GM12878 (cell line): Measurements from ENCODE around the gene IER2. TPM values are rescaled to one million over a fixed set of nuclear protein-coding genes. Genes with fewer than 3 reads are reported as not detected.

Experiments used
- ATAC-seq: fragments of 200-7000 bp; cut with Tn5 transposase; 3 replicates; pipeline ENCODE4 v1.9.1; 2020; ENCODE audit warnings: mild to moderate bottlenecking, moderate library complexity
- BruUV-seq: library from RNA; stranded (reverse); fragments of 400-500 nt; replicated peaks from 2 replicates; lab custom pipeline; 2021; lab: Mats Ljungman, UMichigan
- CTCF ChIA-PET: fragments of 300-600 bp; sonication (Branson Sonifier 250); formaldehyde crosslinking; extraction: SDS; loops from one replicate; lab custom pipeline; 2021; ENCODE audit warnings: inconsistent platforms; lab: Yijun Ruan, JAX
- POLR2A ChIA-PET: fragments of 350-600 bp; formaldehyde crosslinking; extraction: SDS; loops from one replicate; lab custom pipeline; 2021; ENCODE audit warnings: inconsistent platforms; lab: Charles Lee
- RAD21 ChIA-PET: fragments of 300-600 bp; sonication (Branson Sonifier 250); formaldehyde crosslinking; loops from one replicate; lab custom pipeline; 2023; ENCODE audit warnings: antibody characterized with exemption; ENCODE audit not compliant: unreplicated experiment; lab: Charles Lee
- SMC1A ChIA-PET: fragments of 300-600 bp; sonication (Branson Sonifier 250); formaldehyde crosslinking; loops from one replicate; lab custom pipeline; 2023; ENCODE audit not compliant: unreplicated experiment, uncharacterized antibody; lab: Charles Lee
- DNase-seq: peaks from one replicate; pipeline ENCODE4 v3.0.0-alpha.2; 2011; ENCODE audit warnings: low read depth, low spot score
- FAIRE-seq: peaks from 3 replicates; lab custom pipeline; 2011; peaks lifted over from hg19 to GRCh38; lab: Jason Lieb, UNC
- H2AFZ ChIP-seq: 2 replicates; pipeline ENCODE4 v1.6.0; 2011; ENCODE audit warnings: low read depth, low read length, control low read depth; ENCODE audit not compliant: control insufficient read depth
- H3K27ac ChIP-seq: 2 replicates; pipeline ENCODE4 v1.5.1; 2011; ENCODE audit warnings: control low read depth; ENCODE audit not compliant: control insufficient read depth, insufficient read depth
- H3K27me3 ChIP-seq, 2 experiments: replicated peaks in 1 of 2; 2 replicates each; pipeline versions ENCODE4 v1.6.0 to v1.6.1; 2011; ENCODE audit warnings: low read length in 1 of 2; ENCODE audit not compliant: control insufficient read depth in 2 of 2, insufficient read depth in 2 of 2
- H3K36me3 ChIP-seq, 2 experiments: 2 replicates each; pipeline ENCODE4 v1.5.1; 2011; ENCODE audit warnings: low read length in 1 of 2; ENCODE audit not compliant: control insufficient read depth in 2 of 2, insufficient read depth in 2 of 2
- H3K4me1 ChIP-seq: 2 replicates; pipeline ENCODE4 v1.6.1; 2011; ENCODE audit warnings: mild to moderate bottlenecking, low read length, moderate library complexity, mixed read lengths; ENCODE audit not compliant: control insufficient read depth, insufficient read depth
- H3K4me2 ChIP-seq: 2 replicates; pipeline ENCODE4 v1.6.0; 2011; ENCODE audit warnings: control low read depth; ENCODE audit not compliant: control insufficient read depth, insufficient read depth
- H3K4me3 ChIP-seq: fragments of 200-600 bp; sonication (generic); 2 replicates; pipeline ENCODE4 v1.5.1; 2016
- H3K79me2 ChIP-seq: 2 replicates; pipeline ENCODE4 v1.6.0; 2011; ENCODE audit warnings: low read length; ENCODE audit not compliant: control insufficient read depth, insufficient read depth
- H3K9ac ChIP-seq: 2 replicates; pipeline ENCODE4 v1.8.0; 2011; ENCODE audit warnings: low read length, control low read depth, mixed read lengths; ENCODE audit not compliant: control insufficient read depth, insufficient read depth
- H3K9me3 ChIP-seq: replicated peaks from 3 replicates; pipeline ENCODE4 v1.5.1; 2011; ENCODE audit warnings: mild to moderate bottlenecking, low read length; ENCODE audit not compliant: control insufficient read depth, insufficient read depth
- H4K20me1 ChIP-seq: 2 replicates; pipeline ENCODE4 v1.6.0; 2011; ENCODE audit not compliant: control insufficient read depth, insufficient read depth
- BHLHE40 ChIP-seq, 2 experiments: fragments of 450-650 bp in 1 of 2; IDR thresholded peaks; 2 replicates each; pipeline ENCODE4 v1.6.1; 2011 to 2017; ENCODE audit warnings: low read depth in 2 of 2, borderline replicate concordance in 1 of 2, improper control_type of control experiment in 1 of 2, low read length in 1 of 2, mild to moderate bottlenecking in 1 of 2
- CHD1 ChIP-seq: IDR thresholded peaks from 2 replicates; pipeline ENCODE4 v1.6.1; 2012; ENCODE audit warnings: low read depth, low read length, improper control_type of control experiment
- EGR1 ChIP-seq, 2 experiments: IDR thresholded peaks; 1 replicate in 1 of 2; 2 replicates in 1 of 2; pipeline ENCODE4 v1.6.1; 2011 to 2012; ENCODE audit warnings: low read depth in 2 of 2, low read length in 2 of 2, borderline replicate concordance in 1 of 2, mild to moderate bottlenecking in 1 of 2, moderate library complexity in 1 of 2
- JUNB ChIP-seq: IDR thresholded peaks from 2 replicates; pipeline ENCODE4 v1.6.1; 2016; ENCODE audit warnings: antibody characterized with exemption, mild to moderate bottlenecking
- KAT2A ChIP-seq: conservative IDR thresholded peaks from 2 replicates; pipeline ENCODE4 v1.6.1; 2011; ENCODE audit warnings: low read depth, low read length; ENCODE audit not compliant: control insufficient read depth
- SIN3A ChIP-seq: IDR thresholded peaks from 2 replicates; pipeline ENCODE4 v1.6.1; 2012; ENCODE audit warnings: low read depth, low read length, improper control_type of control experiment
- SUPT20H ChIP-seq: IDR thresholded peaks from 2 replicates; pipeline ENCODE4 v1.6.1; 2011; ENCODE audit warnings: low read depth, mild to moderate bottlenecking, low read length, moderate library complexity, borderline replicate concordance; ENCODE audit not compliant: control insufficient read depth
- TAF1 ChIP-seq: IDR thresholded peaks from 2 replicates; pipeline ENCODE4 v1.6.1; 2011; ENCODE audit warnings: mild to moderate bottlenecking, low read depth, low read length, borderline replicate concordance
- TARDBP ChIP-seq: IDR thresholded peaks from 2 replicates; pipeline ENCODE4 v1.6.1; 2016; ENCODE audit warnings: borderline replicate concordance
- ZNF274 ChIP-seq: IDR thresholded peaks from one replicate; pipeline ENCODE4 v1.8.0; 2011; ENCODE audit not compliant: insufficient read length, insufficient read depth
- ZNF622 ChIP-seq: fragments of 450-650 bp; IDR thresholded peaks from 2 replicates; pipeline ENCODE4 v1.6.1; 2017; ENCODE audit warnings: mild to moderate bottlenecking, inconsistent platforms
- WGBS: methylation state at CpG from one replicate; pipeline ENCODE4 v1.1.6; 2016; ENCODE audit warnings: low lambda C conversion rate; ENCODE audit not compliant: insufficient replicate concordance, insufficient coverage; ENCODE audit errors: missing lambda C conversion rate; 5-methylcytosine and 5-hydroxymethylcytosine counted together
- in situ Hi-C: fragments of 300-500 bp; cut with MboI; formaldehyde crosslinking; loops from 9 replicates; pipeline ENCODE4 v1.14.3; 2018; ENCODE audit warnings: mixed read lengths
- intact Hi-C: fragments of 100-400 bp; cut with micrococcal nuclease; formaldehyde crosslinking; loops from one replicate; pipeline ENCODE4 v1.14.2; 2022; ENCODE audit not compliant: unreplicated experiment
- polyA plus RNA-seq, 11 experiments: library from polyadenylated mRNA; depleted of rRNA in 4 of 11; unstranded in 6 of 11; stranded (reverse) in 5 of 11; fragments of >200 nt; fragmentation: Nextera tagmentation in 4 of 11; fragmentation: Illumina TruSeq in 1 of 11; extraction: Ambion mirVana in 4 of 11; extraction: Trizol in 1 of 11; gene quantifications; 1 replicate in 1 of 11; 2 replicates in 10 of 11; pipeline versions ENCODE4 v1.2.1 to v1.2.3, GENCODE V29; 2011 to 2016; ENCODE audit warnings: inconsistent platforms in 2 of 11, missing spikeins in 2 of 11, low read depth in 1 of 11
- total RNA-seq, 4 experiments: library from RNA; depleted of rRNA in 3 of 4; stranded (reverse); fragments of >200 nt in 3 of 4; fragmentation: Illumina TruSeq in 1 of 4; extraction: Trizol in 1 of 4; gene quantifications; 2 replicates each; pipeline versions ENCODE4 v1.2.1 to v1.2.3, GENCODE V29; 2013 to 2021

Gene IER2
- total and polyA plus RNA-seq, 10 of the 15 experiments (the other 5 are each of a cell fraction or from before 2014, with no cell fraction given): 2.8 to 94.5 (median 24.9) TPM

GRCh38 chr19:13138171-13138915 is 11.9 kb upstream of the IER2 start:
- in situ Hi-C loops: no loop called here
- WGBS: 92% methylated on average over 37 of the region's 40 CpGs
- ChIA-PET RAD21 (no interaction called here), SMC1A (no interaction called here), CTCF (interaction anchor here (0.5 kb wide), 1 partner anchor 18 kb away, joined by 3 read pairs; no protein-coding TSS in a partner anchor), POLR2A (no interaction called here)
- H3K27ac ChIP-seq: no peak overlapping the region
- no peak overlapping the region for H3K4me3 ChIP-seq
- FAIRE-seq (no peak), ATAC-seq (no peak), DNase-seq (no peak)
- TF ChIP-seq KAT2A (no peak), ZNF274 (no peak), SIN3A (no peak), TARDBP (no peak), EGR1 (IDR thresholded peaks at IDR 0.05; ENCODE audit: borderline replicate concordance in 1 of 2, low read depth in 2 of 2, low read length in 2 of 2) (no peak), ZNF622 (no peak), SUPT20H (no peak), CHD1 (no peak), TAF1 (no peak), BHLHE40 (IDR thresholded peaks at IDR 0.05; ENCODE audit: borderline replicate concordance in 1 of 2, low read depth in 2 of 2, low read length in 1 of 2) (no peak), JUNB (no peak)
- BruUV-seq: TSS peak; percentile 53
- no peak overlapping the region for H3K9ac ChIP-seq
- no peaks in the 10 kb centered on the region; the same call in 1 of the 2 replicates for H3K79me2 ChIP-seq
- no peaks in the 10 kb centered on the region for H3K9me3 ChIP-seq
- intact Hi-C loops: no loop called here
- H2AFZ ChIP-seq: no peak overlapping the region
- no peaks in the 10 kb centered on the region; the same call in 1 of the 2 replicates for H4K20me1 ChIP-seq
- H3K36me3 ChIP-seq: peaks cover 11 to 32% of the 10 kb centered on the region in 2 experiments
- no peaks in the 10 kb centered on the region for H3K27me3 ChIP-seq
- H3K4me1 ChIP-seq: no peaks in the 10 kb centered on the region
- no peak overlapping the region for H3K4me2 ChIP-seq
